ENCODE results near the gene ALKBH2. TPM values are rescaled to one million over a fixed set of nuclear protein-coding genes. Genes with fewer than 3 reads are reported as not detected.

The ALKBH2 gene
- total RNA-seq, 2 donors from 2014 or later: 3.9 to 8.5 TPM

DNA sequence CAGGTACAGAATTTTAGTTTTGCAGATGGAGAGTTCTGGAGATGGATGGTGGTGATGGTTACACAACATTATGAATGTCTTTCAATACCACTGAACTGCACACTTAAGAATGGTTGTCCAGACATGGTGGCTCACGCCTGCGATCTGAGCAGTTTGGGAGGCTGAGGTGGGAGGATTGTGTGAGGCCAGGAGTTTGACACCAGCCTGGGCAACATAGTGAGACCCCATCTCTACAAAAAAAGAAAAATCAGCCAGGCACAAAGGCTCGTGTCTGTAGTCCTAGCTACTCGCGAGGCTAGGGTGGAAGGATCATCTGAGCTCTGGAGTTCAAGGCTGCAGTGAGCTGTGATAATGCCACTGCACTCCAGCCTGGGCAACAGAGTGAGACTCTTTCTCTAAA, 49.0 kb downstream of the ALKBH2 start:
- no peak for DNase-seq (ENCODE audit: low spot score)
- Histone ChIP-seq H3K36me3 (no peaks in the 10 kb centered on the region), H3K27me3 (no peaks in the 10 kb centered on the region), H3K9me3 (peaks cover 0 to 12% of the 10 kb centered on the region in 2 donors), H3K4me1 (no peaks in the 10 kb centered on the region), H3K4me3 (no peak overlapping the region), H3K27ac (no peak overlapping the region)
- no peak for TF ChIP-seq CTCF (IDR thresholded peaks at IDR 0.05)

Other genes starting within 250 kb of the ALKBH2 start
- gene SSH1, start 235.9 kb downstream of the ALKBH2 start, total RNA-seq: 10 to 100 TPM; 22.0 to 25.9 TPM
- gene DAO, start 213.4 kb downstream of the ALKBH2 start, total RNA-seq: not detected
- gene SVOP, start 72.4 kb downstream of the ALKBH2 start, total RNA-seq: under 1 TPM in 1 of 2 donors, not detected in 1; 0.08 TPM
- 10 to 100 TPM; 13.8 to 19.1 TPM for gene USP30, start 40.9 kb downstream of the ALKBH2 start, total RNA-seq
- gene UNG, start 4.1 kb upstream of the ALKBH2 start, total RNA-seq: 10 to 100 TPM; 10.2 to 12.1 TPM
- 100 to 1,000 TPM in 1 of 2 donors, 10 to 100 TPM in 1; 76.8 to 104 TPM for gene ACACB, start 23.1 kb upstream of the ALKBH2 start, total RNA-seq
- gene FOXN4, start 215.8 kb upstream of the ALKBH2 start, total RNA-seq: not detected

Data from right atrium auricular region (tissue), 2 donors.